GM21529 (cell line): Measurements from ENCODE around the gene CCDC83.
"Not testable (repeated sequence)": the region's sequence is repeated elsewhere in the genome, so short reads cannot be mapped to it uniquely, and the experiment has no call there.

ENCODE experiments used
- ATAC-seq: cut with Tn5 transposase; IDR thresholded peaks from one replicate; pipeline ENCODE4 v1.9.1; 2021; ENCODE audit not compliant: unreplicated experiment

The CCDC83 gene

DNA sequence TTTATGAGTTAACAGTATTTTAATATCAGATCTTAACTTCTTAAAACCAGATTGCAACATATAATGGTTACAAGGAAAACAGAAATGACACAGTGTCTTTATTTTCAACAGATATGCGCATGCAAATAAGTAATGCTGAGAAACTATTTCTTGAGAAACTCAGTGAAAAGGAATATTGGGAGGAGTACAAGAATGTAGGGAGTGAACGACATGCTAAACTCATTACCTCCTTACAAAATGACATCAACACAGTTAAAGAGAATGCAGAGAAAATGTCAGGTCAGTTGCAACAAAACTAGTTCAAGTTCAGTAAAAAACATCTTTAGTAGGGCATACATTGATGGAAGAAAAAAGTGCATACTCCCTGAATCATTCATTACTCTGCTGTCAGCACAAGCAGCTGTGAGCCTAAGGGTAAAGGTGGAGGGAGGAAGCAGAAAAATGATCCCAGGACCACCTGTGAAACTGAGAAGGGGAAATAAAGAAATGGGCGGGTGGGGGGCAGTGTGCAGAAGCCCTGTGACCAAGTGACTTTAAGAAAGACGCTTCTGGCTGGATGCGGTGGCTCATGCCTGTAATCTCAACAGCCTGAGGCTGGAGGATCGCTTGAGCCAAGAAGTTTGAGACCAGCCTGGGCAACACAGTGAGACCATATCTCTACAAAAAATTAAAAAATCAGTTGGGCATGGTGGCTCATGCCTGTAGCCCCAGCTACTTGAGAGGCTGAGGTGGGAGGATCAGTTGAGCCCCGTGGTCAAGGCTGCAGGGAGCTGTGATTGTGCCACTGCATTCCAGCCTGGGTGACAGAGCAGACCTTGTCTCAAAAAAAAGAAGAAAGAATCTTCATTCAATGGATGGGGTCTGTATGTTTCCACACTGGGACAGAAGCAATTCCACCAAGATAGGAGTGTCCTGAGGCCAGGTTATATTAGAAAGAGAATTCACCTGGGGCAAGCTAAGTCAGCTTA, 31.2 kb downstream of the CCDC83 start:
- ATAC-seq, result no peak

DNA sequence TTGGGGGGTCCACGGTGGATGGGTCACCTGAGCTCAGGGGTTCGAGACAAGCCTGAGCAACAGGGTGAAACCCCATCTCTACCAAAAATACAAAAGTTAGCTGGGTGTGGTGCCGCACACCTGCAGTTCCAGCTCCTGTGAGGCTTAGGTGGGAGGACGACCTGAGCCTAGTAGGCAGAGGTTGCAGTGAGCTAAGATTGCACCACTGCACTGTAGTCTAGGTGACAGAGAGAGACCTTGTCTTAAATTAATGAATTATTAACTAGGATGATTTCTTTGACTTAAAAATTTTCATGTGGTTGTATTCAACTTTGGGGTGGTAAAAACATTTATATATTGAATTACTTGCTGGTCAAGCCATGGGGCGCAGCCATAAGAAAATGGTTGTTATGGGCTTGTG, 33.9 kb downstream of the CCDC83 start:
- no peak for ATAC-seq

DNA sequence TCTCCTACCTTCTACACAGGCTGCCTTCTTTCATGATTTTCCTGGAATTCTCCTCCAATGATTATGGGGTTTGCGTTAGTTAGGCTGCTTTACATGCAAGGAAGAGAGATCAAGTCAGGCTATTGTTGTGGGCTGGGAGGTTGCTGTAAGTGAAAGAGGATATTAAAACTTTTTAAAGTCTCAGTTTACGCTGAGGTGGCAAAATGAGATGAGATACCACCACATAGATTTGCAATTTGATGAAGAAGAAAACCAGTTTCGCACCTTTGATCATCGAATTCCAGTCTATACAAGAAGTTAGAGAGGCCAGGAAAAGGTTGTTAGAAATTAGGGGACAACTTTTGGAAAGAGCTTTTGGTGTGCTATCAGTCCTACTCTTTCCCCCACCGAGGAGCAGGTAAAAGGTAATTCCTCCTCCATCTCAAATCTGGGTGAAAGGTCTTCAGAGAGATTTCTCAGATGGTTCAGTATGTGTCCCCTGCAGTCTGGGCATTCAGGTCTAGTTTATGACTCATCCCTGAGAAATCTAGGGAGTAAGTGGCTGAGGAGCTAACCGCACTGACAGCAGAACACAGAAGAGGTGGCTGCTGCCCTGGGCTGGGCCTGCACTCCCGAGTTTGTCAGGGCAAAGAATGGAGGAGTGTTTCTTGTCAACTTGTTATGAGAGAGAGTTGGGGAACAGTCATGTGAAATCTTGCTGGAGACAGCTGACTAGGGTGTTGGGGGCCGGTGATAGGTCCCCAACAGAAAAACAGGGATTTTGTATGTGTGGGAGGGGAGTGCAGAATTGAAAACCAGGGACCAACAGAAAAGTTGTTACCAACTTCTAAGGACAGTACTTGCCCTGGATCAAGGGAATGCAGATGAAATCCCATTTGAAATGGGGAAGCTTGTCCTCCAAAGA, 34.7 kb downstream of the CCDC83 start:
- no peak for ATAC-seq

DNA sequence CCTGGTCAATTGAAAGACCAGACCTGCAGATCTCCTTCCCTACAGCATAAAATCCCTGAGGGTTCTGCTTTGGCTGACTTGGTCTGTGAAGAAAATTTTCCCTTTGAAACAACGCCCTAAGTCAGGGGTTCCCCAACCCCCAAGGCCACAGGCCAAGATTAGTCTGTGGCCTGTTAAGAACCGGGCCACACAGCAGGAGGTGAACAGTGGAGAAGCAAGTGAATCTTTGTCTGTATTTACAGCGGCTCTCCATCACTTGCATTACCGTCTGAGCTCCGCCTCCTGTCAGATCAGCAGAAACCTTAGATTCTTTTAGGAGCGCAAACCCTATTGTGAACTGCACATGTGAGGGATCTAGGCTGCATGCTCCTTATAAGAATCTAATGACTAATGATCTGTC, 38.2 kb downstream of the CCDC83 start:
- ATAC-seq, result no peak

- no peak for ATAC-seq
Measured at GRCh38 chr11:85896876-85897275, 41.7 kb downstream of the CCDC83 start.

GRCh38 chr11:85898456-85898855, 43.3 kb downstream of the CCDC83 start:
- ATAC-seq, result no peak

- ATAC-seq, result no peak
Measured at GRCh38 chr11:85902353-85902752, 47.2 kb downstream of the CCDC83 start.

DNA sequence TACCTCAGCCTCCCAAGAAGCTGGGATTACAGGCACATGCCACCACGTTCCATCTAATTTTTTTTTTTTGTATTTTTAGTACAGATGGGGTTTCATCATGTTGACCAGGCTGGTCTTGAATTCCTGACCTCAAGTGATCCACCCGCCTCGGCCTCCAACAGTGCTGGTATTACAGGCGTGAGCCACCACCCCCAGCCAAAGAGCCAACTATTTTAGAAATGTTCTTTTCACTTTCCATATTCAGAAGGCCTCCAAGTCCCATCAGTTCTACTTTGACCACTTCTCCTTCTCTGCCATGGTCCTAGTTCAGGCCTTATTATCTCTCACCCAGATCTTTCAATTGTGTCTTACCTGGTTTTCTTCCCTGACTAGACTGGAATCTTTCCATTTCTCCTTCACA, 48.2 kb downstream of the CCDC83 start:
- ATAC-seq, result no peak

GRCh38 chr11:85903811-85904210, 48.6 kb downstream of the CCDC83 start:
- no peak for ATAC-seq

DNA sequence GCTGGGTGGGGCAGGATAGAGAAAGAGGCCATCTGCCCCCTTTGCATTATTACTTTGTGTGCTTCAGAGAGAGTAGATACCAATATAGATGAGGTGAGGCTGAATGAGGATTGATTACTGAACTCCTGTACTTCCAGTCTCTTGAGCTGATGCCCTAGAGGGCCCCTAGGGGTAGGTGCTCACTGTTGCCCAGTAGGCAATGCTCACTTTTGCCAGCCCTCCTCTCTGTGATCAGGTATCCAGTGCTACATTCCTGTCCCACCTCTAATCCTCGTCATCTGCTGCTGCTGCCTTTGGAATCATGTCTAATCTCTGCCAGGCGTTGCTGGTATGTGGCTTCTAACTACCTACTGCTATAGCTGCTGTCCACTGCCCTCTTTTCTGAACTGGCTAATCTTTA, 57.2 kb downstream of the CCDC83 start:
- ATAC-seq, result no peak

DNA sequence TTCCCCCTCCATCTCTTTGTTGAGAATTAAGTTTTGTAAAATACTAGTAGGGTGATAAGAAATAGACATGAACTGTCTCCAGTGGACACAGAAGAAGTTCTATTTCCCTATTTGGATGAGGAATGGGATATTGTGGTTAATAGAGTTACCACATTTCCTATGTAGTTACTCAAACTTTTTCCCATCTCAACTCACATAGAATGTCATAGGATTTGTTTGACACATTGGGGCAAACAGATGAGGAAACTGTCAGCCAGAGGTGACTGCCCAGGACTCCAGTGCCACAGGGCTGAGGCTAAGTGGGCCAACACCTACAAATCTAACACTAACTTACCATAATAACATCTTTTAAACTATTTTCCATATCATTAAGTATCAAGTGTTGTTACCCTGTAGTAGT, 58.3 kb downstream of the CCDC83 start:
- no peak for ATAC-seq

DNA sequence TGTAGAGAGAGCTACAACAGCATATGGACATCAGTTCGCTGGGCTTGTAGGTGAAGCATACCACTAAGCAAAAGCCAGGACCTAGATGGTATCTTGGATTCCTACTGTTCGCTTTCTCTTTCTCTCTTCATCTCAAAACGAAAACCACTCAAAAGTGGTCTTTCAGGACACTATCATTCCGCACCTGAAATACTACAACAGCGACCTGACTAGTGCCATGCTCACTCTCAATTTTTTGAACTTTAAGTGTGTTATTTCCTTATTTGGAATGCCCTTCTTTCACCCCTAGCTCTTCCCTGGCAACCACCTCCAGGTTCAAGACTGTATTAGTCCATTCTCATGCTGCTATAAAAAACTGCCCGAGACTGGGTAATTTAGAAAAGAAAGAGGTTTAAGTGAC, 59.2 kb downstream of the CCDC83 start:
- ATAC-seq, result no peak

DNA sequence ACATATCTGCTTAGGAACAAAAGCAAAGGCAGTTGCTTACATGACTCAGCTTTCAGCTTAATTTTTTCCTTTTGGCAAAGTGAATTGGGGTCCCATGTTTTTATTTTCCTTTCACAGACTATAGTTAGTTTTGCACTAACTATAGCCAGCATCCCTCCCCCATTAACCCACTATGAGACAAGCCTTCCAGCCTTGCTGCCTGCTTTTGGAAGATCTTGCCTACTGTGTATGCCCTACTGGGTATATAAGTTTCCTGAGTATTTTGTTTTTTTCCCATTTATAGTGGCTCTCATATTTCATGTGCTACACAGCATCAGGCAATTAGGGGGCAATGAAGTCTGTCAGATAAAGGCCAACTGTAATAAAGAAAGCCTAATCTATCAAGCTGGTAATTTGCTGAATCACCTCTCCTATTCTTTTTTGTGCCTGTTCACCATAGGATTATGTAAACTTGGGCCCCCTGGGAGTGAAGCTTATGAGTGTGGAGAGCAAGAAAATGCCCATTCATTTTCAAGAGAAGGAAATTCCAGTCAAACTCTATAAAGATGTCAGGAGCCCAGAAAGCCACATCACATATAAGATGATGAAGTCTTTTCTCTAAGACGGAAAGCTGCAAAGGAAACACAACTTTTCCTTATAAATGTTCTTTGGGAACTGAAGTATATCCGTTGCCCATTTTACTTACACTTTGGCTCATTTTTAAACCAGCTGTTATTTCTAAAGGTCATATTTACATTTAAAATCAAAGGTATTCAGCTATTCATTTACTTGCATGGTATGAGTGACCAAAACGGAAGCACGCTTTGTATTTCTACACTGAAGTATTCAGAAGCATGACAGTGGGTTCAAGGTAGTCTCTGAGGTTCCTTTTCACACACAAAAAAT, 64.0 kb downstream of the CCDC83 start:
- ATAC-seq, result no peak

GRCh38 chr11:85922367-85922766, 67.2 kb downstream of the CCDC83 start:
- no peak for ATAC-seq

DNA sequence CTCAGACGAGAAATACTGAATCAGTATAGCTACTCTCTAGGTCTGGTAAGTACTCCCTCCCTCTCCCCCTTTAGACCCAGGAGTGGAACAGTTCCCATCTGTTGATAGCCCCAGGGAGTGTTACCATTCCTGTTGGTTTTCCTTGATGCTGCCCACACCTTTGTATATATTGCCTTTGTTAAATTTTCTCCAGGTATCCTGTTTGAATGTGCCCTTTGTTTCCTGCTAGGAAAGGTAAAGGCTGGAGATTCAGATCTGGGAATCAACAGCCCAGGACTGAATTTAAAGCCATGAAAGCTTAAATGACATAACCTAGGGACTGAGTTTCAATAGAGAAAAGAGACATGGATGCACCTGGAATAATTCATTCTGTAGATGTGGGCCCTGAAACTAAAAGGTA, 68.3 kb downstream of the CCDC83 start:
- ATAC-seq, result no peak

DNA sequence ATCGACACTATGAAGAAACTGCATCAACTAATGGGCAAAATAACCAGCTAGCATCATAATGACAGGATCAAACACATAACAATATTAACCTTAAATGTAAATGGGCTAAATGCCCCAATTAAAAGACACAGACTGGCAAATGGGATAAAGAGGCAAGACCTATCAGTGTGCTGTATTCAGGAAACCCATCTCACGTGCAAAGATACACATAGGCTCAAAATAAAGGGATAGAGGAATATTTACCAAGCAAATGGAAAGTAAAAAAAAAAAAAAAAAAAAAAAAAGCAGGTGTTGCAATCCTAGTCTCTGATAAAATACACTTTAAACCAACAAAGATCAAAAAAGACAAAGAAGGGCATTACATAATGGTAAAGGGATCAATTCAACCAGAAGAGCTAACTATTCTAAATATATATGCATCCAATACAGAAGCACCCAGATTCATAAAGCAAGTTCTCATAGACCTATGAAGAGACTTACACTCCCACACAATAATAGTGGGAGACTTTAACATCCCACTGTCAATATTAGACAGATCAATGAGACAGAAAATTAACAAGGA, 71.6 kb downstream of the CCDC83 start:
- not testable (repeated sequence) for ATAC-seq

- no peak for ATAC-seq
Measured at GRCh38 chr11:85930879-85931366, 75.7 kb downstream of the CCDC83 start.

- ATAC-seq, result no peak
Measured at GRCh38 chr11:85934596-85935169, 79.5 kb downstream of the CCDC83 start.

- no peak for ATAC-seq
Measured at GRCh38 chr11:85935751-85936150, 80.6 kb downstream of the CCDC83 start.

- no peak for ATAC-seq
Measured at GRCh38 chr11:85937835-85938234, 82.7 kb downstream of the CCDC83 start.
